HG03280 (cell line): ENCODE data around the gene AEBP1.

Source experiments
- ATAC-seq: cut with Tn5 transposase; IDR thresholded peaks from one replicate; pipeline ENCODE4 v1.9.1; 2021; ENCODE audit warnings: mild to moderate bottlenecking, moderate library complexity; ENCODE audit not compliant: unreplicated experiment

AEBP1 gene

GRCh38 chr7:44152971-44153947 is 49.1 kb downstream of the AEBP1 start:
- ATAC-seq, result no peak

- no peak for ATAC-seq
Observed at GRCh38 chr7:44153948-44154335, 49.8 kb downstream of the AEBP1 start.

GRCh38 chr7:44154703-44155102 is 50.6 kb downstream of the AEBP1 start:
- no peak for ATAC-seq

DNA sequence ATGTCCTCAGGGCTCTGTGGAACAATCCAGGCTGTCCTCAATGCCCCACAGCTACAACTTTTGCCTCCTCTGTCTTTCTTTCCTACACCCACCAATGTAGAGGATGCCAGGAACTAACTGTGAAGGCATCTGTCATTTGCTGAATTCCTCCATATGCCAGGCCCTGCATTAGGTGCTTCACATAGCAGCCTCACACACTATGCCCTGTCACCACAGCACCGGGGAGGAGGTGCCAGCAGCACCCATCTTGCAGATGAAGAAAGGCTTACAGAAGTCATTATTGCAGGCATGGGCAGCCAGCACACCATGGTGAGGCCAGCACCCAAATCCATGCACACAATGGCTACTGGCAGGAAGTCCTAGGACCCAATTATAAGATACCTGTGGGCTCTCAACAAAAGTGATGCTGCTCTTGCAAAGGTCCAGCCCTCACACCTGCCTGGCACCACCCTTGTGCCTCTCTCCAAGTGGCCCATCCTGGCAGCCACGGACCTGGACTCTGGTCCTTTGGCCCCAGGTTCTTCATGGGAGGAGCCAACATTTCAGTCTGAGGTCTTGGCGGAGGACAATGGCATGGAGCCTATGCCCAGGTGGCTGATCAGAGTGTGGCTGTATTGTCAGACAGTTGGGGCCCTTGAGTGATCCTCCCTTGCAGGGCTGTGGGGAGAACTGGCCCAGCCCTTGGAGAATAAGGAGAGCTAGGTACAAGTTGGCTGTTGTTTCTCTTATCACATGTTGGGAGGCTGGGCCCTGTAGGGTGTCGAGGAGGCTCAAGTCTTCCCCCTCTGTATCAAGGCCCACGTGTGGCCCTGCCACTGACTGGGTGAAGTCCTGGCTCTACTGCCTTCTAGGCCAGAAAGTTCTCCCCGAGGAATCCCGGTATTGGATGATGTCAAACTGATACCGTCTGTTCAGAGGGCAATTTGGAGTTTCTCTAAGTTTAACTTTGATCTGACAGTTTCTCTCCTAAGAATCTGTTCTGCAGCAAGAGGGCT is 51.3 kb downstream of the AEBP1 start:
- ATAC-seq, result no peak

- ATAC-seq, result no peak
Observed at GRCh38 chr7:44156453-44157010, 52.4 kb downstream of the AEBP1 start.

- no peak for ATAC-seq
Observed at GRCh38 chr7:44157116-44158080, 53.3 kb downstream of the AEBP1 start.

GRCh38 chr7:44158096-44158872 is 54.1 kb downstream of the AEBP1 start:
- ATAC-seq, result no peak

DNA sequence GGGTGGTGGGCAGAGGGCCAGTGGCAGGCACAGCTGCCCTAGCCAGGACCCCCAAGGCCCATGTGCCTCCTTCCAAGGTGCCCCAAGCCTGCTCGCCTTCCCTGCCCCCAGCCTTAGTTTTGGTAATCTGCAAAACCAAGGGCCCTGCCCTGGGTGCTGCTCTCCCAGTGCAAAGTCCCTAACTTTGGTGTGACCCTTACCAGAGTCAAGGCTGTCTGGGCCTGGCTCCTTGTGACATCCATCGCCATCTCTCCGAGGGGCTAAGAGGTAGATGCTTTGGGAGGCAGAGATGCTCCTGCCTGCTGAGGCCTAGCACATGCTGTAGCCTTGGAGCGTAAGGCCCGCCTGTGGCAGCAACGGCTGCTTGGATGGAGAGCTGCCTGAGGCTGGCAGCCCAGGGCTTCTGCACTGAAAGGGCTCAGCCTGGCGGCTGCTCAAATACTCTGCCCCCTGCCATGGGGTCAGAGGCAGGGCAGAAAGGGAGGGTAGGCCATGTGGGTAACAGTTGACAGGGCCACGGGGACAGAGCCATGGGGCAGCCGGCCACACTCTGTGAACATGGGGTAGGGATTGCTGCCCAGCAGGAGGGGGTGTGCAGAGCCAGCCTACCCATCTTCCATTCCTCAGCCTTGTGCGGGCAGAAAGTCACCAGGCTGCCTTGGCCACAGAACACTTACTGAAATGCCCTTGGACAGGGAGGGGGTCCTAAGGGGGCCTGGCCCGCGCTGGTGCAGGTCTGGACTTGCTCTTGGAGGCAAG is 54.9 kb downstream of the AEBP1 start:
- ATAC-seq, result no peak

- ATAC-seq, result no peak
Observed at GRCh38 chr7:44159824-44160630, 55.9 kb downstream of the AEBP1 start.

GRCh38 chr7:44161371-44161770 is 57.2 kb downstream of the AEBP1 start:
- no peak for ATAC-seq

DNA sequence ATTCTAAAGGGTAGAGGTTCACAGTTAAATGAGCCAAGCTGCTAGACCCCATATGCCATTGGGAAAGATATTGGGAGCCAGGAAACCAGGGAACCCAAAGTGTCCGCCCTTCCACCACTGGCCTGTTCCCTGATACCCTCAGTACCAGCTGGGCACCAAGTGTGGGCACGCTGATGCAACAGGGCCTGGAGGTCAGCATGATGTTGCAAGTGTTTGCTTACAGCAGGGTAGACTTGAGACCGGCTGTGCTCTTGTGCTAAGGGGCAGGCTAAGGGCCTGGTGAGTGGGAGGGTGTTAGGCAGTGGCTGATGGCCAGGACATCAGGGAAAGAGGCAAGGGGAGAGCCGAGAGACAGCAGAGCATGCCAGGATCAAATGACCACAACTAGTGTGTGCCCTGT is 58.0 kb downstream of the AEBP1 start:
- no peak for ATAC-seq

DNA sequence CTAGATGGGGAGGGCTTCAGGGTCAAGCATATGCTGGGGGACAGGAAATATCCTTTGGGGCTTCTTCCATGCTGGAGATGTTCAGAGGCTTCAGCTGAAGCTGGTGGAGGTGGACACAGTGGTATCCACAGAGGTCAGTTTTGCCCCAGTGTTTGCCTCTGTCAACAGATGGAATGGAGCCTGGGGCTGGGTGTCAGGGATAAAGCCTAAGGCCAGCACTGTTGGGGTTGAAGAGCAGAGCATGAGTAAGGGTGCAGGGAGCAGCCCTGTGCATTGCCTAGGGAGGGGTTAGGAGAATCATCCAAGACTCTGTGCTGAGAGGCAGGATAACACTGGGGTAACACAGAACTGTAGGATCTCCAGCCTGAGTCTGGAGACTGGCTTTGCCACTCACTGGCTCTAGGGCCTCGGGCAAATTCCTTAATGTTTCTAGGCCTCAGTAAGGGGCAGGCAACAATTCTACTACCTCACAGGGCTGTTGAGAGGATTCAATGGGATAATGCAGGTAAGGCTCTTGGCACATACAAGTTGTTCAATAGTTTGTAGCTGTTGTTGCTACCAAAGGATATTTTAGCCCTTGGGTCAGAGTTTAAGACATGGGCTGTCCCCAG is 58.7 kb downstream of the AEBP1 start:
- ATAC-seq, result no peak

DNA sequence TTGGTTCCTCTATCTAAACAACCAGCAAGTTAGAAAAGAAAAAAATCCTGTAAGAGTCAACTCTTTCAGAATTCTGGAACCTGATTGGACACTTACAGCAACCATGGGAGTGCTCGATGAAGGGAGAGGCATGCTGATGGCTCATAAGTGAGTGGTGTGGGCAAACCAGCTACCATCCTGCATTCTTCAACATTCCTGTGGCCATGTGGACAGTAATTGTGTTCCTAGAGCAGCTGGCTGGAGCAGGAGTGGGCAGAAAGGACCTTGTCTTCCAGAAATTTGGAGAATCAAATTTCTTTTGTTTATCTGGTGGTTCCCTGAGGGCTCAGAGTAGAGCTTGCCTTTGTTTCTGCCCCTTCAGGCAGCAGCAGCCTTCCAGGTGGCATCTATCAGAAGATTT is 59.4 kb downstream of the AEBP1 start:
- no peak for ATAC-seq
